ENCODE results near the gene CFAP43. TPM values are rescaled to one million over a fixed set of nuclear protein-coding genes. Genes with fewer than 3 reads are reported as not detected.

Gene CFAP43
- total and polyA plus RNA-seq, 2 of the 8 experiments (the other 6 are each of a cell fraction or from before 2014, with no cell fraction given), result 0.11 to 0.27 TPM

GRCh38 chr10:104268713-104269645, 36.8 kb upstream of the CFAP43 start, which contains the start of gene GSTO2 (continued):
- TF ChIP-seq RBBP5 (IDR thresholded peaks at IDR 0.05; ENCODE audit: borderline replicate concordance, low read depth, low read length), result peak; percentile 84; the same call in 1 of the 2 replicates
- TF ChIP-seq EP300 (IDR thresholded peaks at IDR 0.05; ENCODE audit: borderline replicate concordance in 1 of 2, low read depth in 2 of 2, low read length in 2 of 2), result no peak
- TF ChIP-seq USF2 (IDR thresholded peaks at IDR 0.05; ENCODE audit: low read length), result peak; percentile 88
- no peak for TF ChIP-seq SAP30 (IDR thresholded peaks at IDR 0.05; ENCODE audit: insufficient read depth, insufficient replicate concordance, low read length)
- 0 out of 2 replicates have a peak, but pooled peaks have one; percentile 26 for TF ChIP-seq YY1 (IDR thresholded peaks at IDR 0.05; ENCODE audit: low read depth, low read length)
- TF ChIP-seq TEAD4 (IDR thresholded peaks at IDR 0.05; ENCODE audit: low read depth, low read length), result no peak
- no peak for TF ChIP-seq RXRA (IDR thresholded peaks at IDR 0.05; ENCODE audit: insufficient read depth, low read depth, low read length)
- TF ChIP-seq RNF2 (IDR thresholded peaks at IDR 0.05; ENCODE audit: borderline replicate concordance, low read depth, low read length, missing control alignments, poor library complexity, severe bottlenecking), result no peak
- TF ChIP-seq ASH2L (IDR thresholded peaks at IDR 0.05; ENCODE audit: low read length), result peak; percentile 83
- peak; percentile 95 for TF ChIP-seq CHD2 (IDR thresholded peaks at IDR 0.05; ENCODE audit: low read length)
- TF ChIP-seq BACH1 (IDR thresholded peaks at IDR 0.05; ENCODE audit: low read length), result no peak
- peak; percentile 96 for TF ChIP-seq PHF8 (conservative IDR thresholded peaks at IDR 0.05; ENCODE audit: low read depth, low read length)
- TF ChIP-seq MAFK (IDR thresholded peaks at IDR 0.05; ENCODE audit: low read depth, low read length), result no peak
- no peak for TF ChIP-seq NRF1 (IDR thresholded peaks at IDR 0.05; ENCODE audit: low read depth, low read length)
- 0 out of 2 replicates have a peak, but pooled peaks have one; percentile 16 for TF ChIP-seq SP2 (IDR thresholded peaks at IDR 0.05; ENCODE audit: low read length)
- no peak for TF ChIP-seq SRF (IDR thresholded peaks at IDR 0.05; ENCODE audit: low read depth, low read length)
- TF ChIP-seq HDAC2 (IDR thresholded peaks at IDR 0.05; ENCODE audit: borderline replicate concordance in 1 of 2, low read depth in 2 of 2, low read length in 2 of 2), result 0 out of 4 replicates have a peak, but pooled peaks of 1 of the 2 experiments have one; percentile 36
- peak; percentile 96 for TF ChIP-seq TAF1 (IDR thresholded peaks at IDR 0.05; ENCODE audit: low read depth, low read length)
- peak; percentile 79 for TF ChIP-seq BRCA1 (IDR thresholded peaks at IDR 0.05; ENCODE audit: low read depth, low read length)
- no peak for TF ChIP-seq GTF2F1 (IDR thresholded peaks at IDR 0.05; ENCODE audit: borderline replicate concordance, low read depth, low read length)
- TF ChIP-seq CTBP2 (IDR thresholded peaks at IDR 0.05; ENCODE audit: borderline replicate concordance, insufficient read depth, insufficient read length, low read length), result no peak

All from H1 (cell line).